HG02763 (cell line): ENCODE results near the gene FTO.

Source experiments
- ATAC-seq: cut with Tn5 transposase; IDR thresholded peaks from one replicate; pipeline ENCODE4 v1.9.1; 2021; ENCODE audit warnings: mild to moderate bottlenecking, moderate library complexity; ENCODE audit not compliant: unreplicated experiment

Gene FTO

GRCh38 chr16:53986793-53987192, 282.8 kb downstream of the FTO start:
- ATAC-seq = no peak

DNA sequence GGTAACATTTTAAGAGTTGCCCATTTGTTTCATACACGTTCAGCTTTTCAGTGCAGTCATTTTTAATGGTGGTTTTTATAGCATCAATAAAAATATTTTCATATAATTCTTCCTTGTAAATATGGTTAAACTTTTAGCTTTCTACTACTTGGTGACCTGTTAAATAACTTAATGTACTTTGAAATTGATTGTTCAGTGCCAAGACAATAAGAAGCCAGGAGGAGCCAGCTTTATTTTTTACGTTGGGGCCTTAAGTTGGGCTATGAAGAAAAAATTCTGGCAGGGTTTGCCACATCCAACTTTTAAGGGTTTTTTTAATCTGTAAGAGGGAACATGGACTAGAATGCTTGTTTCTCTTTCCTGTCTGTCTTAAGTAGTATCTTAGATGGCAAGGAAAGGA, 284.2 kb downstream of the FTO start:
- ATAC-seq = no peak

DNA sequence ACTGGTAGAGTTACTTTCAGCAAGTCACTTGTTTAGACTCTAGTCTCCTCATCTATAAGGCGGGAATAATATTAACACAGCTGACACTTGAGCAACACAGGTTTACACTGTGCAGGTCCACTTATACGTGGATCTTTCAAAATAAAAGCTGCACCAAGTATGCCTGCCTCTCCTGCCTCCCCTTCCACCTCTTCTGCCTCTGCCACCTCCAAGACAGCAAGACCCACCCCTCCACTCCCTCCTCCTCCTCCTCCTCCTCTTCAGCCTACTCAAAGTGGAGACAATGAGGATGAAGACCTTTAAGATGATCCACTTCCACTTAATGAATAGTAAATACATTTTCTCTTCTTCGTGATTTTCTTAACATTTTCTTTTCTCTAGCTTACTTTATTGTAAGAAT, 285.6 kb downstream of the FTO start:
- no peak for ATAC-seq

GRCh38 chr16:53991754-53992378, 287.9 kb downstream of the FTO start:
- ATAC-seq = no peak

- no peak for ATAC-seq
Observed at GRCh38 chr16:53995378-53995777, 291.4 kb downstream of the FTO start.

DNA sequence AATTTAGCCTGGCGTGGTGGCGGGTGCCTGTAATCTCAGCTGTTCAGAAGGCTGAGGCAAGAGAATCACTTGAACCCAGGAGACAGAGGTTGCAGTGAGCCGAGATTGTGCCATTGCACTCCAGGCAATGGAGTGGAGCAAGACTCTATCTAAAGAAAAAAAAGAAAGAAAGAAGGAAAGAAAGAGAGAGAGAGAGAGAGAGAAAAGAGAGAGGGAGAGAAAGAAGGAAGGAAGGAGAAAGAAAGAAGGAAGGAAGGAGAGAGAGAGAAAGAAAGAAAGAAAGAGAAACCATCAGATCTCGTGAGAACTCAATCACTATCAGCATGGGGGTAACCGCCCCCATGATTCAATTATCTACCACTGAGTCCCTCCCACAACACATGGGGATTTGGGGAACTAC, 293.0 kb downstream of the FTO start:
- ATAC-seq = no peak

DNA sequence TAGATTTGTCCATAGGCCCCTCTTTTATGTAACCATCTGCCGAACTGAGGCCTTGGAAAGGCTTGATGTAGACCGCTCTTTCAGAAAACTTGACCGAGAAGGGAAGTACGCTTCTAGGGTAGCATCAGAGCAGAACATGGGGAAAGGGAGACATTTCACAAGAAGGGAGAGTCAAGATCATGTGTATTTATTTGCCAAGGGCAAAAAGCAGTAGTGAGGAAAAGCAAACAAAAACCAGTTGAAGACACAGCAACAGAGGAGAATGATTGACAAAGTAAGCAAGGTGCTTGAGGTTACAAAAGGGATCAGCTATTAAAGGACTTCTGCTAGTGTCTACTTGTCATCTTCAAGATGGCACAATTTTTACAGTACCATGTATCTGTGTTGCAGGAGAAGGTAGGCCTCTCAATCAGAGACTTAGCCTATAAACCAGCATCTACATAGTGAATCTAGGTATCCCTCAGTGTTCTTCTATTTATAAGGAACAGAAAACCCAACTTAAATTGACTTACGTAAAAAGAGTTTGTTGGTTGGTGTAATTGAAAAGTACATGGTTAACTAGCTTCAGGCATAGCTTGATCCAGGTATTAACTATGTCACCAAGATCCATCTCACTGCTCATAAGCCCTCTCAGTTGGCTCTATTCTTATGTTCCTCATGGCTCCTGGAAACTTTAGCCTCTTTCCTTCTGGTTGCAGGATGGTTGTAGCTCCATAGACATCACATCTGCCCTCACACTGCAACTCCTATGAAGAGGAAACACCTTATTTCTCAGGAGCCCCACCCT, 294.3 kb downstream of the FTO start:
- ATAC-seq = no peak

DNA sequence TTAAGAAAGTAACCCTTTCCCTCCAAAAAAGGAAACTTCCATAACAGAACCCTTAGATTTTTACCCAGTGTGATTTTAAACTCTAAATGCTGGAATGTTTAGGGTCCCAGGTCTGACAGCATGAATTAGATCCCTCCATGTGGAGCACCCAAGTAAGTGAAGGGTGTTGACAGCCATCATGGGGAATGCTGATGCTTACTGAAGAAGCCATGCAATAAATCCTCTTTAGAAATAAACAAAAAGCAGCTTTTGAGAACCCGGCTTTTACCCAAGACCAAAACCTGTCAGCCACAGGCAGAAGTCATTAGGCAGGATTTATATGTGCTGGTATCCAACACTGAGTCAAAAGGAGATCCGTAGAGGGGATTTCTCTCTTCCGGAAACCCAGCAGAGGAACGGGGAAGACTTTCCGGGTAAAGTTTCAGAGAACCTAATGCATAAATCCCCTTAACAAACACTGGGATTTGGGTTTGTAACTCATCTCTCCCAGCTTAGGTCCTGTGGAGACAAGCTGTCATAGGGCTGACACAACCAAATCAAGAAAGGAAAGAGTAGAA, 295.1 kb downstream of the FTO start:
- no peak for ATAC-seq

DNA sequence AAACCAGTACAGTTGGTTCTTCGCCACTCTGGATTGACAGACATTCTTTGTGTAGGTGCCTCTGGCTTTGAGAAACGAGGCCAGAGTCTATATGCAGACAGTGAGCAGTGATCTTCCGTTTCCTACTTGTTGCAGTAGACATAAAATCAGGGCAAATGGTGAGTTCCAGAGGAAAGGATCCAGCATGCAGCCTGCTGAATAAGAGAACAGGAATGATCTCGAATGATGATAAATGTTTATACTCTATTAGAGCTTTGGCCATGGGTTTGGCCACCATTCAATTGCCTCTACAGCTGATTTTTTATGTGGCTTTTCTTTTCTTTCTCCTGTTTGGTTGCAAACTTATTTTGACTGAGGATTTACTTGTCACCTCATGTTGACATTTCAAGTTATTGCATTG, 295.9 kb downstream of the FTO start:
- ATAC-seq = no peak

GRCh38 chr16:54000361-54000760, 296.4 kb downstream of the FTO start:
- ATAC-seq = no peak

DNA sequence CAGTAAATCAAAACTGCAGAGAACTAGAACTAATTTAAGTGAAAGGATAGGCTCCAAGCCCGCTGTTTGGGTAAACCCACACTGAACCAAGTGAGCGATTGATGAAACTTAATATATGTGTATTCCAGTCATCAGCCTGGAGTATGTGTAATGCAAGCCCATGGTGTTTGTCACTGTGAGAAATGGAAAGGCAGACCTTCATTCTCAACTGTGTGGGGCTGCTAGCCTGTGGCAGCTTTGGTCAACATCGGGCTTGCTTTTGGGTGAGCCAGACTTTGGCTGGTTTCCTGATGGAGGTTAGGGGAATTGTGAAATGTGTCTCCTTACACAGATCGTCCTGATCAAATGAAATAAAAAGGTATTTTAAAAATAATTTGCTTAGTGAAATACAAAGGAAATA, 302.7 kb downstream of the FTO start:
- ATAC-seq = no peak

GRCh38 chr16:54007504-54007903, 303.5 kb downstream of the FTO start:
- no peak for ATAC-seq

- no peak for ATAC-seq
Observed at GRCh38 chr16:54009464-54010176, 305.7 kb downstream of the FTO start.

DNA sequence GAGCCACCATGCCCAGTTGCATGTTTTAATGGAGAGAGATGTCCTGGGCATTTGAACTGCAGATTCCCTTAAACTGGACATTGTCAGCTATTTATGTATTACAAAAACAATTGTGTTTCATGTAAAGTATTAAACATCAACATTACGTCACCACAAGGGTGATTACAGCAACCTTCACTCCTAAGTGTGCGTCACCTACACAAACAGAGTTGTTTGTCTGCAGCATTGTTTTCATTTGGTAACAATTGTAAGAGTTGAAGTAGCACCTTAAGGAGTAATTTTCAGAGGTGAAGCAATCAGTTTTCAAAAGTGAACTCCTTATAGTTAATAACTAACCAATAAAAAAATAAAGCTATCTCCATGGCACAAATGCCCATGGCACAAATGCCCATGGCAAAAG, 311.2 kb downstream of the FTO start:
- ATAC-seq = no peak

GRCh38 chr16:54022362-54022761, 318.4 kb downstream of the FTO start:
- ATAC-seq = no peak

- no peak for ATAC-seq
Observed at GRCh38 chr16:54026456-54026855, 322.5 kb downstream of the FTO start.

DNA sequence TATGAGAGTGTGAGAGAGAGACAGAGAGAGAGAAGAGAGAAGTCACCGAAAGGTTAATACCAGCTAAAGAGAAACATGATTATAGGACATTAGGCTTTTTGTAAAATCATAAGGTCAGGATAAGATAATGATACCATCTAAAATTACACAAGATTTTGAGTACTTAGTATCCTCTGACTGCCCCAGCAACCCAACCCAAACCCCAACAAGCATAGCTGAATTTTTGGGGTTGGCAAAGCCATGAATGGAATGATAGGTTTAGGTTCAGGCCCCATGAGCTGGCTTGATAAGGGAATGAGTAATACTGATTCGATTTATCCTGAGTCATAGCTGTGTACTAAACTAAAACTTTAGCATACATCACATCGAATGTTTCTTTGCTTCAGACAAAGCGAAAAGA, 323.1 kb downstream of the FTO start:
- ATAC-seq = no peak

DNA sequence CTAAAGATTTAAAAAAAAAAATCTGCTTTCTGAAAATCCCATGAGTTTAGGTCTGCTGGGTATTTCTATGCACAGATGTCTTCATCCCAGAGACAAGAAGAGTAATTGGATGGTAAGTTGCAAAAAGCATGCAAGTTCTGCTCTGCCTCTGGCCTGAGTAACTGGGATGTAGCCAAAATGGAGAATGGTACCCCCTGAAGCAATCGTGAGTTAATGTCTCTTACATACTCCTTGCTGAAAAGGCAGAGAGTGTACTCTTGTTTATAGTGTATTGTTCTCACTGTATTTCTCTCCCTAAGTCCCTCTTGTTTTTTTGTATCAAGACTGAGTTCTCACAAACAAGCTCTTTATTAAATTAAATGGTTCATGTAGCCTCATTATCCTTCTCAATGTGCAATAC, 323.6 kb downstream of the FTO start:
- no peak for ATAC-seq

DNA sequence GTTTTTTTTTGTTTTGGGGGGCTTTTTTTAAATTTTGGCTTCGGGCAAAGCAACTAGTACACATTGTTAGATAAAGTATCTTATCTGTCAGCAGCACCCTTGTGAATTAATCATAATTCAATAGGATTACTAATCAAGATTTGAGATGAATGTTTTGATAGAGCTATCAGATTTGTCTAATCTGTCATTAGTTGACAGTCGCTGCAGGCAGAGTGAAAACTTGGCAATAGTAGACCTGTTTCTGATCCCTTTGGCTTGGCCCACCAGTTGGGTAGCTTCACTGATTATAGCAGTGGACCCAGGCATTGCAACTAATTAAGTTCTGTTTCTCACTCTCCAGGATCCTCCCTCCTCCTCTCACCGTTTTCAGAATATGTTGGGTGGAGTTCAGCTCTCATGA, 324.0 kb downstream of the FTO start:
- ATAC-seq = no peak

- ATAC-seq = no peak
Observed at GRCh38 chr16:54030451-54030850, 326.5 kb downstream of the FTO start.

GRCh38 chr16:54031107-54031760, 327.3 kb downstream of the FTO start:
- ATAC-seq = no peak
